T-helper 2 cell treated with Interferon-gamma antibody and Interleukin-4, amounts not matched to agents 5 μg/mL and 100 μg/mL, for 36 hours (primary cell): ENCODE results near the gene PRDM15.

Experiments
- DNase-seq: peaks from one replicate; pipeline ENCODE4 v3.0.0; 2021; ENCODE audit warnings: low spot score
- H3K27ac Mint-ChIP-seq: one replicate; pipeline ENCODE4 v1.8.0; 2021; ENCODE audit warnings: mild to moderate bottlenecking, mixed read lengths
- H3K27me3 Mint-ChIP-seq: one replicate; pipeline ENCODE4 v1.8.0; 2021; ENCODE audit warnings: low read depth, mixed read lengths
- H3K36me3 Mint-ChIP-seq: one replicate; pipeline ENCODE4 v1.8.0; 2021; ENCODE audit warnings: low read depth, mixed read lengths
- H3K4me1 Mint-ChIP-seq: one replicate; pipeline ENCODE4 v1.8.0; 2021; ENCODE audit warnings: low read depth, mixed read lengths
- H3K4me3 Mint-ChIP-seq: one replicate; pipeline ENCODE4 v1.8.0; 2022; ENCODE audit warnings: mild to moderate bottlenecking, moderate library complexity, mixed read lengths
- H3K9me3 Mint-ChIP-seq: one replicate; pipeline ENCODE4 v1.8.0; 2021; ENCODE audit warnings: mixed read lengths

PRDM15 gene

GRCh38 chr21:41819856-41820281 lies 59.3 kb downstream of the PRDM15 start:
- Mint-ChIP-seq H3K36me3 (peaks cover 4% of the 10 kb centered on the region), H3K27ac (no peak overlapping the region), H3K27me3 (no peaks in the 10 kb centered on the region), H3K4me1 (peaks cover 1% of the 10 kb centered on the region), H3K9me3 (no peaks in the 10 kb centered on the region), H3K4me3 (no peak overlapping the region)
- DNase-seq, result no peak

- Mint-ChIP-seq H3K27me3 (no peaks in the 10 kb centered on the region), H3K9me3 (no peaks in the 10 kb centered on the region), H3K4me3 (no peak overlapping the region), H3K27ac (no peak overlapping the region), H3K36me3 (peaks cover 7% of the 10 kb centered on the region), H3K4me1 (peaks cover 1% of the 10 kb centered on the region)
- DNase-seq, result no peak
Observed at GRCh38 chr21:41819236-41819855, 59.8 kb downstream of the PRDM15 start.

GRCh38 chr21:41817877-41818855 lies 61.0 kb downstream of the PRDM15 start:
- DNase-seq, result no peak
- Mint-ChIP-seq H3K27me3 (no peaks in the 10 kb centered on the region), H3K4me1 (peaks cover 1% of the 10 kb centered on the region), H3K4me3 (no peak overlapping the region), H3K27ac (no peak overlapping the region), H3K36me3 (peaks cover 7% of the 10 kb centered on the region), H3K9me3 (no peaks in the 10 kb centered on the region)

GRCh38 chr21:41817228-41817627 lies 61.9 kb downstream of the PRDM15 start:
- no peaks in the 10 kb centered on the region for H3K9me3 Mint-ChIP-seq
- H3K36me3 Mint-ChIP-seq, result peaks cover 7% of the 10 kb centered on the region
- H3K27ac Mint-ChIP-seq, result no peak overlapping the region
- no peak for DNase-seq
- H3K4me3 Mint-ChIP-seq, result no peak overlapping the region
- H3K27me3 Mint-ChIP-seq, result no peaks in the 10 kb centered on the region
- peaks cover 1% of the 10 kb centered on the region for H3K4me1 Mint-ChIP-seq

- H3K9me3 Mint-ChIP-seq, result no peaks in the 10 kb centered on the region
- H3K27ac Mint-ChIP-seq, result no peak overlapping the region
- H3K27me3 Mint-ChIP-seq, result no peaks in the 10 kb centered on the region
- H3K36me3 Mint-ChIP-seq, result peaks cover 7% of the 10 kb centered on the region
- H3K4me1 Mint-ChIP-seq, result peaks cover 1% of the 10 kb centered on the region
- peak; percentile 30 for DNase-seq
- H3K4me3 Mint-ChIP-seq, result no peak overlapping the region
Observed at GRCh38 chr21:41816583-41817165, 62.5 kb downstream of the PRDM15 start.

- no peak overlapping the region for H3K27ac Mint-ChIP-seq
- no peaks in the 10 kb centered on the region for H3K27me3 Mint-ChIP-seq
- no peak overlapping the region for H3K4me3 Mint-ChIP-seq
- no peak for DNase-seq
- peaks cover 9% of the 10 kb centered on the region for H3K36me3 Mint-ChIP-seq
- H3K9me3 Mint-ChIP-seq, result no peaks in the 10 kb centered on the region
- H3K4me1 Mint-ChIP-seq, result peaks cover 1% of the 10 kb centered on the region
Observed at GRCh38 chr21:41815652-41816582, 63.2 kb downstream of the PRDM15 start.

- Mint-ChIP-seq H3K9me3 (no peaks in the 10 kb centered on the region), H3K27ac (no peak overlapping the region), H3K4me1 (peaks cover 1% of the 10 kb centered on the region), H3K27me3 (no peaks in the 10 kb centered on the region), H3K4me3 (no peak overlapping the region), H3K36me3 (peaks cover 17% of the 10 kb centered on the region)
- DNase-seq, result no peak
Observed at GRCh38 chr21:41813226-41813625, 65.9 kb downstream of the PRDM15 start.

GRCh38 chr21:41812679-41813078 lies 66.5 kb downstream of the PRDM15 start:
- no peaks in the 10 kb centered on the region for H3K27me3 Mint-ChIP-seq
- peaks cover 1% of the 10 kb centered on the region for H3K4me1 Mint-ChIP-seq
- H3K36me3 Mint-ChIP-seq, result peaks cover 21% of the 10 kb centered on the region
- no peak overlapping the region for H3K4me3 Mint-ChIP-seq
- H3K27ac Mint-ChIP-seq, result no peak overlapping the region
- H3K9me3 Mint-ChIP-seq, result no peaks in the 10 kb centered on the region
- DNase-seq, result no peak

GRCh38 chr21:41810597-41810932 lies 68.6 kb downstream of the PRDM15 start:
- H3K4me1 Mint-ChIP-seq, result peaks cover 2% of the 10 kb centered on the region
- no peak for DNase-seq
- H3K36me3 Mint-ChIP-seq, result peaks cover 32% of the 10 kb centered on the region
- H3K9me3 Mint-ChIP-seq, result peaks cover 6% of the 10 kb centered on the region
- no peak overlapping the region for H3K4me3 Mint-ChIP-seq
- no peaks in the 10 kb centered on the region for H3K27me3 Mint-ChIP-seq
- H3K27ac Mint-ChIP-seq, result no peak overlapping the region

GRCh38 chr21:41809891-41810596 lies 69.1 kb downstream of the PRDM15 start:
- Mint-ChIP-seq H3K4me1 (peaks cover 2% of the 10 kb centered on the region), H3K36me3 (peaks cover 32% of the 10 kb centered on the region), H3K27ac (no peak overlapping the region), H3K9me3 (peaks cover 6% of the 10 kb centered on the region), H3K4me3 (no peak overlapping the region), H3K27me3 (no peaks in the 10 kb centered on the region)
- no peak for DNase-seq

- peaks cover 2% of the 10 kb centered on the region for H3K4me1 Mint-ChIP-seq
- H3K36me3 Mint-ChIP-seq, result peaks cover 27% of the 10 kb centered on the region
- no peak for DNase-seq
- H3K27ac Mint-ChIP-seq, result no peak overlapping the region
- no peak overlapping the region for H3K4me3 Mint-ChIP-seq
- peaks cover 6% of the 10 kb centered on the region for H3K9me3 Mint-ChIP-seq
- H3K27me3 Mint-ChIP-seq, result no peaks in the 10 kb centered on the region
Observed at GRCh38 chr21:41808846-41809245, 70.3 kb downstream of the PRDM15 start.

- no peak overlapping the region for H3K27ac Mint-ChIP-seq
- peaks cover 6% of the 10 kb centered on the region for H3K9me3 Mint-ChIP-seq
- no peaks in the 10 kb centered on the region for H3K27me3 Mint-ChIP-seq
- H3K4me1 Mint-ChIP-seq, result peaks cover 2% of the 10 kb centered on the region
- peaks cover 27% of the 10 kb centered on the region for H3K36me3 Mint-ChIP-seq
- DNase-seq, result no peak
- H3K4me3 Mint-ChIP-seq, result no peak overlapping the region
Observed at GRCh38 chr21:41808094-41808493, 71.0 kb downstream of the PRDM15 start.

- no peak for DNase-seq
- Mint-ChIP-seq H3K36me3 (peaks cover 27% of the 10 kb centered on the region), H3K27ac (no peak overlapping the region), H3K4me1 (peaks cover 2% of the 10 kb centered on the region), H3K9me3 (peaks cover 6% of the 10 kb centered on the region), H3K27me3 (no peaks in the 10 kb centered on the region), H3K4me3 (no peak overlapping the region)
Observed at GRCh38 chr21:41806773-41807172, 72.4 kb downstream of the PRDM15 start.
